HepG2 (cell line): Measurements from ENCODE around the gene AARS2. TPM values are rescaled to one million over a fixed set of nuclear protein-coding genes. Genes with fewer than 3 reads are reported as not detected.

ENCODE experiments used
- ATAD3A ChIP-seq: sonication (generic); formaldehyde crosslinking; IDR thresholded peaks from 2 replicates; pipeline ENCODE4 v1.4.0; 2020; ENCODE audit warnings: missing genetic modification reagents
- DDIT3 ChIP-seq: sonication (generic); formaldehyde crosslinking; IDR thresholded peaks from 2 replicates; pipeline ENCODE4 v1.4.0; 2020; ENCODE audit warnings: mild to moderate bottlenecking, missing genetic modification reagents
- DRAP1 ChIP-seq: IDR thresholded peaks from 2 replicates; pipeline ENCODE4 v1.6.1; 2016; ENCODE audit warnings: missing genetic modification reagents, missing compliant biosample characterization
- ETV5 ChIP-seq: IDR thresholded peaks from 2 replicates; pipeline ENCODE4 v1.6.1; 2018; ENCODE audit warnings: missing biosample characterization, missing genetic modification reagents, inconsistent platforms, borderline replicate concordance
- FIP1L1 ChIP-seq: fragments of 200-400 bp; formaldehyde crosslinking; IDR thresholded peaks from 2 replicates; pipeline ENCODE4 v1.6.1; 2018; ENCODE audit warnings: low read depth, mild to moderate bottlenecking, low read length, moderate library complexity, borderline replicate concordance; ENCODE audit not compliant: insufficient read depth
- KMT2A ChIP-seq: sonication (generic); formaldehyde crosslinking; IDR thresholded peaks from 2 replicates; pipeline ENCODE4 v1.4.0; 2020; ENCODE audit warnings: missing genetic modification reagents
- LRRFIP1 ChIP-seq: sonication (generic); formaldehyde crosslinking; conservative IDR thresholded peaks from 2 replicates; pipeline ENCODE4 v1.4.0; 2020; ENCODE audit warnings: missing genetic modification reagents
- RXRA ChIP-seq: sonication (generic); formaldehyde crosslinking; IDR thresholded peaks from 2 replicates; pipeline ENCODE4 v1.5.1; 2020; ENCODE audit warnings: missing genetic modification reagents
- SP1 ChIP-seq, 2 experiments: fragments of 450-650 bp in 1 of 2; sonication (generic) in 1 of 2; formaldehyde crosslinking in 1 of 2; IDR thresholded peaks; 2 replicates each; pipeline versions ENCODE4 v1.4.0 to v1.6.1; 2016 to 2020; ENCODE audit warnings: missing genetic modification reagents in 1 of 2
- TAF15 ChIP-seq: fragments of 200-400 bp; formaldehyde crosslinking; IDR thresholded peaks from one replicate; pipeline ENCODE4 v1.6.1; 2018; ENCODE audit warnings: mild to moderate bottlenecking, low read depth, low read length; ENCODE audit not compliant: poor library complexity, severe bottlenecking
- TSC22D2 ChIP-seq: sonication (generic); formaldehyde crosslinking; IDR thresholded peaks from 2 replicates; pipeline ENCODE4 v1.5.1; 2020; ENCODE audit warnings: missing genetic modification reagents, mild to moderate bottlenecking, borderline replicate concordance
- ZBTB21 ChIP-seq: sonication (generic); formaldehyde crosslinking; IDR thresholded peaks from 2 replicates; pipeline ENCODE4 v1.4.0; 2020; ENCODE audit warnings: missing genetic modification reagents
- ZNF274 ChIP-seq: sonication (generic); formaldehyde crosslinking; IDR thresholded peaks from 2 replicates; pipeline ENCODE4 v1.5.1; 2020; ENCODE audit warnings: mild to moderate bottlenecking, missing genetic modification reagents
- ZNF609 ChIP-seq: sonication (generic); formaldehyde crosslinking; IDR thresholded peaks from 2 replicates; pipeline ENCODE4 v1.4.0; 2020; ENCODE audit warnings: mild to moderate bottlenecking, missing genetic modification reagents, borderline replicate concordance
- ZNF644 ChIP-seq: IDR thresholded peaks from 2 replicates; pipeline ENCODE4 v1.6.1; 2016; ENCODE audit warnings: low read depth
- polyA plus RNA-seq, 8 experiments: library from polyadenylated mRNA; depleted of rRNA in 3 of 8; stranded (reverse) in 7 of 8; unstranded in 1 of 8; fragments of >200 nt; fragmentation: Illumina TruSeq in 4 of 8; extraction: Trizol in 4 of 8; gene quantifications; 2 replicates each; pipeline versions ENCODE4 v1.2.1 to v1.2.3, GENCODE V29; 2011 to 2016; ENCODE audit warnings: low read depth in 4 of 8, missing spikeins in 1 of 8, mixed read lengths in 1 of 8; ENCODE audit not compliant: insufficient read depth in 1 of 8
- total RNA-seq, 5 experiments: library from RNA; depleted of rRNA; stranded (reverse); fragments of >200 nt; fragmentation: Illumina TruSeq; extraction: Trizol; gene quantifications; 2 replicates each; pipeline ENCODE4 v1.2.3, GENCODE V29; 2016; ENCODE audit warnings: low read depth in 1 of 5
- TF ChIP-seq, protein P1 (sequence below): sonication (generic); formaldehyde crosslinking; IDR thresholded peaks from 2 replicates; pipeline ENCODE4 v1.5.1; 2020; ENCODE audit warnings: missing genetic modification reagents, mild to moderate bottlenecking, borderline replicate concordance
- TF ChIP-seq, protein P2 (sequence below): IDR thresholded peaks from 2 replicates; pipeline ENCODE4 v1.6.1; 2016; ENCODE audit warnings: low read depth, borderline replicate concordance

Gene AARS2
- total and polyA plus RNA-seq, 2 of the 13 experiments (the other 11 are each of a cell fraction or from before 2014, with no cell fraction given), result 7.5 to 24.1 TPM

DNA sequence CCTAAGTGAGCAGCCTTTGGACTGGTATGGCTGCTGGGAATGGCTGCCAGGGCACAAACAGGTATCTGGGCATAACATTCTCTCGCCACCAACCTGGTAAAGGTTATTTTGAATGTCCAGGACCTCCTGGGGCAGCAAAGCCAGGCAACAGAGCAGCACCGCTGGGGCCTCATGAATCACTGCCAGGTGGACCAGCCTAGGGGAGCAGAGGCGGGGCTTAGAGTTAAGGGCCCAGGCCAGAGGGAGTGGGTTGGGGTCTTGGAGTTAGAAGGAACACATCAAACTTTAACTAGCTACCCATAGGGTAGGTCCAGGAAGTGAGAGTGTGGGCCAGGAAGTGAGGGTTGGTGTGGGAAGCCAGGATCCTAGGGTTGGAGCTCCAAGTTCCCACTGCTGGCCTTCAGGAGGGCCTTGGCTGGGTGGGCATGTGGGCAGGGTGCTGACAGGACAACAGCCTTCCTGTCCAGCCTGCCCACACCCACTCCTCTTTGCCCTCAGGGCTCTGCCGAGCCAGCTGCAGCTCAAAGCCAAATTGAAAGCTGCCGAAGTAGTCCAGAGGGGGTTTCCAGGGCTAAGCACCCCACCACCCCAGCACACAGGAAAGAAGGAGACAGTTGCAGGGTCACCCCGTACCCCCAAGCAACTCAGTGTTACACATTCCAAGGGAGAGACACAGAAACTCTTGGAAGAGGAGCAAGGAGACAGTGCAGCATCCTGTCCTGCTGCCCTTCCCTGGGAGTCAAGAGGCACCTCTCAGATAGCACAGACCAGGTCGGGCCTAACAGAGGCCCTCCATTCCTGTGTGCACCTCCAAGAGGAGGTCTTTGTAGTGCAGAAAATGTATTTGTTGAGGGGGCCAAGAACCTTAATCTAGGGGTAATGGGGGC is 50.4 kb downstream of the AARS2 start (continued):
- TF ChIP-seq, protein P1, sequence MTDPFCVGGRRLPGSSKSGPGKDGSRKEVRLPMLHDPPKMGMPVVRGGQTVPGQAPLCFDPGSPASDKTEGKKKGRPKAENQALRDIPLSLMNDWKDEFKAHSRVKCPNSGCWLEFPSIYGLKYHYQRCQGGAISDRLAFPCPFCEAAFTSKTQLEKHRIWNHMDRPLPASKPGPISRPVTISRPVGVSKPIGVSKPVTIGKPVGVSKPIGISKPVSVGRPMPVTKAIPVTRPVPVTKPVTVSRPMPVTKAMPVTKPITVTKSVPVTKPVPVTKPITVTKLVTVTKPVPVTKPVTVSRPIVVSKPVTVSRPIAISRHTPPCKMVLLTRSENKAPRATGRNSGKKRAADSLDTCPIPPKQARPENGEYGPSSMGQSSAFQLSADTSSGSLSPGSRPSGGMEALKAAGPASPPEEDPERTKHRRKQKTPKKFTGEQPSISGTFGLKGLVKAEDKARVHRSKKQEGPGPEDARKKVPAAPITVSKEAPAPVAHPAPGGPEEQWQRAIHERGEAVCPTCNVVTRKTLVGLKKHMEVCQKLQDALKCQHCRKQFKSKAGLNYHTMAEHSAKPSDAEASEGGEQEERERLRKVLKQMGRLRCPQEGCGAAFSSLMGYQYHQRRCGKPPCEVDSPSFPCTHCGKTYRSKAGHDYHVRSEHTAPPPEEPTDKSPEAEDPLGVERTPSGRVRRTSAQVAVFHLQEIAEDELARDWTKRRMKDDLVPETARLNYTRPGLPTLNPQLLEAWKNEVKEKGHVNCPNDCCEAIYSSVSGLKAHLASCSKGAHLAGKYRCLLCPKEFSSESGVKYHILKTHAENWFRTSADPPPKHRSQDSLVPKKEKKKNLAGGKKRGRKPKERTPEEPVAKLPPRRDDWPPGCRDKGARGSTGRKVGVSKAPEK (CRISPR knock-in tag), result no peak
- no peak for TF ChIP-seq TAF15
- TF ChIP-seq ZNF274 (CRISPR knock-in tag), result peak; percentile 84; the same call in 1 of the 2 replicates
- no peak for TF ChIP-seq SP1 (IDR thresholded peaks at IDR 0.05)
- TF ChIP-seq SP1 (CRISPR knock-in tag; IDR thresholded peaks at IDR 0.05), result no peak
- TF ChIP-seq ETV5 (CRISPR knock-in tag), result no peak
- TF ChIP-seq ZNF644 (CRISPR knock-in tag), result no peak
- TF ChIP-seq, protein P2, sequence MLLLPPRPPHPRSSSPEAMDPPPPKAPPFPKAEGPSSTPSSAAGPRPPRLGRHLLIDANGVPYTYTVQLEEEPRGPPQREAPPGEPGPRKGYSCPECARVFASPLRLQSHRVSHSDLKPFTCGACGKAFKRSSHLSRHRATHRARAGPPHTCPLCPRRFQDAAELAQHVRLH (CRISPR knock-in tag), result no peak
- TF ChIP-seq FIP1L1, result no peak
- no peak for TF ChIP-seq TSC22D2 (CRISPR knock-in tag)
- TF ChIP-seq DDIT3 (CRISPR knock-in tag), result no peak
- no peak for TF ChIP-seq ATAD3A (CRISPR knock-in tag)
- no peak for TF ChIP-seq ZNF609 (CRISPR knock-in tag)
- no peak for TF ChIP-seq KMT2A (CRISPR knock-in tag)
- TF ChIP-seq RXRA (CRISPR knock-in tag), result no peak
- TF ChIP-seq LRRFIP1 (CRISPR knock-in tag), result no peak
- no peak for TF ChIP-seq ZBTB21 (CRISPR knock-in tag)
- TF ChIP-seq DRAP1 (CRISPR knock-in tag), result no peak
